ENCODE measurements around the gene CPVL.

CPVL gene

GRCh38 chr7:29071203-29071874, 75.0 kb downstream of the CPVL start:
- Mint-ChIP-seq H3K36me3 (ENCODE audit: low read depth) (no peaks in the 10 kb centered on the region), H3K4me3 (no peak overlapping the region), H3K27me3 (ENCODE audit: low read depth) (no peaks in the 10 kb centered on the region), H3K27ac (peak overlapping the region in 1 of 3 experiments; percentile 14), H3K4me1 (peaks cover 30% of the 10 kb centered on the region), H3K9me3 (no peaks in the 10 kb centered on the region)
- no peak for TF ChIP-seq CTCF (IDR thresholded peaks at IDR 0.05; ENCODE audit: unreplicated experiment in 3 of 3)

GRCh38 chr7:29066641-29067040, 79.7 kb downstream of the CPVL start:
- peaks cover 3% of the 10 kb centered on the region for H3K36me3 Mint-ChIP-seq (ENCODE audit: low read depth)
- H3K4me1 Mint-ChIP-seq, result peaks cover 24% of the 10 kb centered on the region
- no peak for TF ChIP-seq CTCF (IDR thresholded peaks at IDR 0.05; ENCODE audit: unreplicated experiment in 3 of 3)
- H3K27ac Mint-ChIP-seq, result no peak overlapping the region
- H3K27me3 Mint-ChIP-seq (ENCODE audit: low read depth), result no peaks in the 10 kb centered on the region
- no peak overlapping the region for H3K4me3 Mint-ChIP-seq
- H3K9me3 Mint-ChIP-seq, result no peaks in the 10 kb centered on the region

GRCh38 chr7:29065181-29065857, 81.0 kb downstream of the CPVL start:
- Mint-ChIP-seq H3K36me3 (ENCODE audit: low read depth) (peaks cover 3% of the 10 kb centered on the region), H3K9me3 (no peaks in the 10 kb centered on the region), H3K27me3 (ENCODE audit: low read depth) (no peaks in the 10 kb centered on the region), H3K27ac (no peak overlapping the region), H3K4me3 (no peak overlapping the region), H3K4me1 (peaks cover 11% of the 10 kb centered on the region)
- no peak for TF ChIP-seq CTCF (IDR thresholded peaks at IDR 0.05; ENCODE audit: unreplicated experiment in 3 of 3)

GRCh38 chr7:29063872-29064271, 82.5 kb downstream of the CPVL start:
- Mint-ChIP-seq H3K4me1 (peaks cover 11% of the 10 kb centered on the region), H3K36me3 (ENCODE audit: low read depth) (peaks cover 11% of the 10 kb centered on the region), H3K27ac (no peak overlapping the region), H3K27me3 (ENCODE audit: low read depth) (no peaks in the 10 kb centered on the region), H3K4me3 (no peak overlapping the region), H3K9me3 (peaks cover 4% of the 10 kb centered on the region)
- TF ChIP-seq CTCF (IDR thresholded peaks at IDR 0.05; ENCODE audit: unreplicated experiment in 3 of 3), result no peak

- H3K9me3 Mint-ChIP-seq, result peaks cover 10% of the 10 kb centered on the region
- no peak overlapping the region for H3K27ac Mint-ChIP-seq
- H3K27me3 Mint-ChIP-seq (ENCODE audit: low read depth), result no peaks in the 10 kb centered on the region
- TF ChIP-seq CTCF (IDR thresholded peaks at IDR 0.05; ENCODE audit: unreplicated experiment in 3 of 3), result no peak
- peaks cover 17% of the 10 kb centered on the region for H3K36me3 Mint-ChIP-seq (ENCODE audit: low read depth)
- peaks cover 11% of the 10 kb centered on the region for H3K4me1 Mint-ChIP-seq
- H3K4me3 Mint-ChIP-seq, result no peak overlapping the region
Measured at GRCh38 chr7:29063236-29063635, 83.1 kb downstream of the CPVL start.

Measured in nephron (organoid).